ENCODE results near the gene PIP5KL1. TPM values are rescaled to one million over a fixed set of nuclear protein-coding genes. Genes with fewer than 3 reads are reported as not detected.

The PIP5KL1 gene
- total and polyA plus RNA-seq, 2 donors (not counting 3 experiments of a cell fraction or from before 2014, with no cell fraction given), result 1.5 to 2.9 TPM

DNA sequence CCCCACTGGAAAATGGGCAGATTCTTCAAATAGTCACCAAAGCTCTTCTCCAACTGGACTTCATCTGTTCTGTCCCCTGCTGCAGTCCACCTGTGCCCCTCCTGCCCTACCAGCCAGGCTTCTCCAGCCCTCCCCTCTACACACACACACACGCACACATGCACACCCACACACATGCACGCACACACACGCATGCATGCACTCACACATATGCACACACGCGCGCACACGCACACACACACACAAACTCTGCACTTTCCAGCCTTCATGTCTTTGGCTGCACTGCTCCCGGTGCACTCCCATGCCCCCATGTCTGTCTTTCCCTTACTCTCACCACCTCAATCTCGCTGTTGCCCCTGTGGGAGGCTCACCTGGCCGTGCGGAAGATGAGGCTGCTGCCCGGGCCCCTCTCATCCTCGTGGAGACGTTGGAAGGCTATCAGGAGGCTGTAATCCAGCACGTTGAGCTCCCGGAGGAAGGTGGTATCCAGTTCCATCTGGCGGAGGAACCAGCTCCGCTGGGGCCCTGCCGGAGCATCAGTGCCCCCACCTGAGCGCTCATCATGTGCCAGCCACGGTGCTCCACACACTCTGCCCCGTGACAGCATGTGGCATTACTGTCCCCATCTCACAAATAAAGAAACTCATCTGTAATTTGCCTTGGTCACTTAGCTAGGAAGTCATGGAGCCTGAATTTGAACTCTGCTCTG, 5.7 kb downstream of the PIP5KL1 start:
- no peaks in the 10 kb centered on the region for H3K9me3 ChIP-seq (replicated peaks; ENCODE audit: control insufficient read depth, insufficient read depth, low read length)
- peaks cover 4% of the 10 kb centered on the region for H3K4me1 ChIP-seq (ENCODE audit: control insufficient read depth, extremely low read depth, insufficient read depth, low read length)
- peaks cover 3 to 6% of the 10 kb centered on the region in 2 experiments for H3K27me3 ChIP-seq (ENCODE audit: control insufficient read depth in 2 of 2, insufficient read depth in 2 of 2, low read length in 2 of 2)
- ChIA-PET POLR2A (no interaction called here), CTCF (interaction anchor here (1.0 to 1.6 kb wide), 3 partner anchors 190 to 421 kb away, joined by 3 to 4 read pairs (median 4); partner anchors contain the start of gene TOR2A)
- no peak for FAIRE-seq
- dilution Hi-C loops (cut with MboI; ENCODE audit: extremely low pct_ligation_motif_present, low sequenced_read_pairs) (no loop called here), intact Hi-C loops (cut with micrococcal nuclease) (no loop called here)
- no peak overlapping the region for H3K27ac ChIP-seq (ENCODE audit: insufficient read depth, low read depth, low read length)
- H2AFZ ChIP-seq (ENCODE audit: low read depth, low read length), result no peak overlapping the region
- no peak overlapping the region for H3K4me2 ChIP-seq (ENCODE audit: insufficient read depth, low read length)
- no peaks in the 10 kb centered on the region for H3K9me1 ChIP-seq (replicated peaks; ENCODE audit: control insufficient read depth, extremely low read depth, insufficient read depth, low read length)
- H4K20me1 ChIP-seq (replicated peaks; ENCODE audit: control insufficient read depth, extremely low read depth, insufficient read depth, low read length), result no peaks in the 10 kb centered on the region
- H3K36me3 ChIP-seq (ENCODE audit: control insufficient read depth in 2 of 2, extremely low read depth in 1 of 2, insufficient read depth in 2 of 2, low read length in 2 of 2), result no peaks in the 10 kb centered on the region
- H3K79me2 ChIP-seq (ENCODE audit: control insufficient read depth, insufficient read depth, low read length), result no peaks in the 10 kb centered on the region
- BruUV-seq (replicated peaks), result no TSS peak
- no peak for TF ChIP-seq POLR2A (IDR thresholded peaks at IDR 0.05; ENCODE audit: low read depth, low read length)
- TF ChIP-seq, protein P1, sequence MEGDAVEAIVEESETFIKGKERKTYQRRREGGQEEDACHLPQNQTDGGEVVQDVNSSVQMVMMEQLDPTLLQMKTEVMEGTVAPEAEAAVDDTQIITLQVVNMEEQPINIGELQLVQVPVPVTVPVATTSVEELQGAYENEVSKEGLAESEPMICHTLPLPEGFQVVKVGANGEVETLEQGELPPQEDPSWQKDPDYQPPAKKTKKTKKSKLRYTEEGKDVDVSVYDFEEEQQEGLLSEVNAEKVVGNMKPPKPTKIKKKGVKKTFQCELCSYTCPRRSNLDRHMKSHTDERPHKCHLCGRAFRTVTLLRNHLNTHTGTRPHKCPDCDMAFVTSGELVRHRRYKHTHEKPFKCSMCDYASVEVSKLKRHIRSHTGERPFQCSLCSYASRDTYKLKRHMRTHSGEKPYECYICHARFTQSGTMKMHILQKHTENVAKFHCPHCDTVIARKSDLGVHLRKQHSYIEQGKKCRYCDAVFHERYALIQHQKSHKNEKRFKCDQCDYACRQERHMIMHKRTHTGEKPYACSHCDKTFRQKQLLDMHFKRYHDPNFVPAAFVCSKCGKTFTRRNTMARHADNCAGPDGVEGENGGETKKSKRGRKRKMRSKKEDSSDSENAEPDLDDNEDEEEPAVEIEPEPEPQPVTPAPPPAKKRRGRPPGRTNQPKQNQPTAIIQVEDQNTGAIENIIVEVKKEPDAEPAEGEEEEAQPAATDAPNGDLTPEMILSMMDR (IDR thresholded peaks at IDR 0.05; ENCODE audit: extremely low read depth in 1 of 2, insufficient read depth in 1 of 2, low read depth in 1 of 2, low read length in 2 of 2), result no peak
- no peak for TF ChIP-seq GATA2 (IDR thresholded peaks at IDR 0.05; ENCODE audit: insufficient read depth, insufficient read length, low read depth, low read length)
- no peak for TF ChIP-seq EZH2 (IDR thresholded peaks at IDR 0.05; ENCODE audit: borderline replicate concordance, low read depth, low read length, severe bottlenecking)
- TF ChIP-seq FOS (IDR thresholded peaks at IDR 0.05; ENCODE audit: borderline replicate concordance, insufficient read depth, low read length), result no peak
- no peak for TF ChIP-seq MYC (IDR thresholded peaks at IDR 0.05; ENCODE audit: low read depth, low read length)
- TF ChIP-seq, protein P2, sequence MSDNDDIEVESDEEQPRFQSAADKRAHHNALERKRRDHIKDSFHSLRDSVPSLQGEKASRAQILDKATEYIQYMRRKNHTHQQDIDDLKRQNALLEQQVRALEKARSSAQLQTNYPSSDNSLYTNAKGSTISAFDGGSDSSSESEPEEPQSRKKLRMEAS (IDR thresholded peaks at IDR 0.05; ENCODE audit: insufficient read depth, insufficient read length), result no peak
- no peak for TF ChIP-seq POLR2AphosphoS5 (IDR thresholded peaks at IDR 0.05; ENCODE audit: insufficient read depth, low read depth, low read length)
- no peak for TF ChIP-seq JUN (IDR thresholded peaks at IDR 0.05; ENCODE audit: borderline replicate concordance, insufficient read depth, insufficient read length, low read depth)
- no peak for DNase-seq (ENCODE audit: low read depth, low spot score)
- H3K4me3 ChIP-seq (replicated peaks in 1 of 3; ENCODE audit: insufficient read depth in 1 of 3, low read depth in 1 of 3, low read length in 3 of 3), result no peak overlapping the region
- no peak overlapping the region for H3K9ac ChIP-seq (replicated peaks; ENCODE audit: extremely low read depth, insufficient read depth, low read length)

Data from endothelial cell of umbilical vein (primary cell).